ENCODE results near the gene ENTPD1.

DNA sequence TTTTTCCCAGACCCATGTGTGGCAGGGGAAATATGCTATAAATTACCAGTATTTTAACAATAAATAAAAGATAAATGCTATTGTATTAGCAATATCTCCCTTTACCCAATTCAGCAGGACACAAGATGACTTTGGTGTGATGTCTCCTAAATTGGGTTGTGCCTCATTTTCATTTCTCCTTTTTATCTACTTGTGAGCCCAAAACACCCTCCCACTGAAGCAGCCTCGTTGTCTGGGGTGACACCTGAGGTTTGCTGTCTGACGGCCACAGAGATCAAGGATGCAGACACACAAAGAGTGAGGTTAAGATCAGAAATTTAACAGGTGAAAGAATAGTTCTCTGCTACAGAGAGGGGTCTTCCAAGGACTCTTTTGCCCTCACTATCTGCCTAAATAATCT is 124.7 kb downstream of the ENTPD1 start:
- TF ChIP-seq CTCF (IDR thresholded peaks at IDR 0.05) (no peak), POLR2A (IDR thresholded peaks at IDR 0.05) (no peak)

Measured in adrenal gland (tissue), 5 donors.